NCI-H1436 (cell line): ENCODE measurements around the gene DMRTB1.
A peak's percentile ranks its signal among the peaks of the same experiment; 100 is the strongest.
"Not testable (repeated sequence)": the region's sequence is repeated elsewhere in the genome, so short reads cannot be mapped to it uniquely, and the experiment has no call there.

Source experiments
- DNase-seq: peaks from one replicate; lab custom pipeline; 2025; lab: John Stamatoyannopoulos, UW

DMRTB1 gene

GRCh38 chr1:53459321-53460175, at the start of gene DMRTB1:
Gene DMRTB1 (plus strand): TSS chr1:53459399. CDS start chr1:53459454, 55 bp downstream.
- no peak for DNase-seq

- DNase-seq: no peak
Observed at GRCh38 chr1:53409695-53410094, 49.5 kb upstream of the DMRTB1 start.

GRCh38 chr1:53410100-53410541, 49.1 kb upstream of the DMRTB1 start:
- DNase-seq: peak; percentile 12

- DNase-seq: no peak
Observed at GRCh38 chr1:53410701-53411100, 48.5 kb upstream of the DMRTB1 start.

GRCh38 chr1:53411541-53412152, 47.6 kb upstream of the DMRTB1 start:
- DNase-seq: no peak

GRCh38 chr1:53412285-53413174, 46.7 kb upstream of the DMRTB1 start:
- no peak for DNase-seq

GRCh38 chr1:53413175-53414001, 45.8 kb upstream of the DMRTB1 start:
- DNase-seq: no peak

- DNase-seq: no peak
Observed at GRCh38 chr1:53414632-53415031, 44.6 kb upstream of the DMRTB1 start.

- DNase-seq: no peak
Observed at GRCh38 chr1:53415432-53415831, 43.8 kb upstream of the DMRTB1 start.

- DNase-seq: no peak
Observed at GRCh38 chr1:53416269-53416813, 42.9 kb upstream of the DMRTB1 start.

GRCh38 chr1:53417074-53417511, 42.1 kb upstream of the DMRTB1 start:
- DNase-seq: no peak

GRCh38 chr1:53419034-53419433, 40.2 kb upstream of the DMRTB1 start:
- no peak for DNase-seq

- DNase-seq: no peak
Observed at GRCh38 chr1:53420341-53420740, 38.9 kb upstream of the DMRTB1 start.

GRCh38 chr1:53421208-53421607, 38.0 kb upstream of the DMRTB1 start:
- DNase-seq: no peak

- no peak for DNase-seq
Observed at GRCh38 chr1:53430261-53430660, 28.9 kb upstream of the DMRTB1 start.

GRCh38 chr1:53430779-53431178, 28.4 kb upstream of the DMRTB1 start:
- no peak for DNase-seq

- DNase-seq: no peak
Observed at GRCh38 chr1:53431244-53431643, 28.0 kb upstream of the DMRTB1 start.

GRCh38 chr1:53431805-53432565, 27.2 kb upstream of the DMRTB1 start:
- DNase-seq: no peak

- no peak for DNase-seq
Observed at GRCh38 chr1:53432611-53433010, 26.6 kb upstream of the DMRTB1 start.

- not testable (repeated sequence) for DNase-seq
Observed at GRCh38 chr1:53434405-53435007, 24.7 kb upstream of the DMRTB1 start.
